Activated effector memory CD4-positive, alpha-beta T cell treated with anti-CD3 and anti-CD28 coated beads, Interleukin-2, amount 50 U/mL, for 16 hours (primary cell): ENCODE measurements around the gene BTNL2.
"Not testable (repeated sequence)": the region's sequence is repeated elsewhere in the genome, so short reads cannot be mapped to it uniquely, and the experiment has no call there.

ENCODE experiments used
- DNase-seq: peaks from one replicate; pipeline ENCODE4 v3.0.0-alpha.2; 2020

The BTNL2 gene

GRCh38 chr6:32359225-32359624 is 47.8 kb downstream of the BTNL2 start:
- DNase-seq = not testable (repeated sequence)

- DNase-seq = not testable (repeated sequence)
Observed at GRCh38 chr6:32358548-32358947, 48.4 kb downstream of the BTNL2 start.

DNA sequence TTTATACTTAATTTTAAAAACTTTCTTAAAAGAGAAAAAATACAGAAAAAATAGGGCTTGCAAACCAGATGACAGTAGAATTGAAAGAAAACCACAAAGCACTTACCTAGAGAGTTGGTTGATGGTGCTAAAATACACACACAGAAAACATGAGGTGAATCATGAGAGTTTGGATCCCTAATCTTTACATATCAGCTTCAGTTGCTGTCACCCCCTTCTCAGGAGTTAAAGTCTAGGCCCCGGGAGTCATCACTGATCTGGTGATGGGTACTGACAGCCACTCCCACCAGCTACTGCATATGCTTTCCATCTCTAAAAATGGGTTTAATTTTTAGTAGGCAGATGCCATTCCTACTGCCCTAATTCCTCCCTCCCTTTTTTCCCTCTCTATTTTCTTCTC is 52.0 kb downstream of the BTNL2 start:
- DNase-seq = no peak

DNA sequence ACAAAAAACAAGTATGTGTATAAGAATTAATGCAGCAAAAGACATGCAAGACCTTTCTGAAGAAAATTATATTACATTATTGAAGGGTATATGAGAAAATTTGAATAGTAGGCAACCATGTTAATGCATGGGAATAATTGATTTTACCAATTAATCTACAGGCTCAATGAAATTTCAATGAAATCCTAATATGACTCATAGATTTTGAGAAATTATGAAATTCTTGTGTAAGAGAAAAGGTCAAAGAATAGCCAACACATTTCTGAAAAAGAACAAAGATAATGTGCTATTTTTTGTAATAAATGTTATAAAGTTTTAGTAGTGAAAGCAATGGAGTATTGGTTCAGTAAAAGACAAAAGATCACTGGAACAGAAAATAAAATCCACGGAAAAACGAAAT is 53.6 kb downstream of the BTNL2 start:
- no peak for DNase-seq
